ENCODE results near the gene GIGYF2.

Gene GIGYF2

GRCh38 chr2:232896111-232896510, 199.0 kb downstream of the GIGYF2 start:
- TF ChIP-seq, protein P1, sequence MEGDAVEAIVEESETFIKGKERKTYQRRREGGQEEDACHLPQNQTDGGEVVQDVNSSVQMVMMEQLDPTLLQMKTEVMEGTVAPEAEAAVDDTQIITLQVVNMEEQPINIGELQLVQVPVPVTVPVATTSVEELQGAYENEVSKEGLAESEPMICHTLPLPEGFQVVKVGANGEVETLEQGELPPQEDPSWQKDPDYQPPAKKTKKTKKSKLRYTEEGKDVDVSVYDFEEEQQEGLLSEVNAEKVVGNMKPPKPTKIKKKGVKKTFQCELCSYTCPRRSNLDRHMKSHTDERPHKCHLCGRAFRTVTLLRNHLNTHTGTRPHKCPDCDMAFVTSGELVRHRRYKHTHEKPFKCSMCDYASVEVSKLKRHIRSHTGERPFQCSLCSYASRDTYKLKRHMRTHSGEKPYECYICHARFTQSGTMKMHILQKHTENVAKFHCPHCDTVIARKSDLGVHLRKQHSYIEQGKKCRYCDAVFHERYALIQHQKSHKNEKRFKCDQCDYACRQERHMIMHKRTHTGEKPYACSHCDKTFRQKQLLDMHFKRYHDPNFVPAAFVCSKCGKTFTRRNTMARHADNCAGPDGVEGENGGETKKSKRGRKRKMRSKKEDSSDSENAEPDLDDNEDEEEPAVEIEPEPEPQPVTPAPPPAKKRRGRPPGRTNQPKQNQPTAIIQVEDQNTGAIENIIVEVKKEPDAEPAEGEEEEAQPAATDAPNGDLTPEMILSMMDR (IDR thresholded peaks at IDR 0.05; ENCODE audit: insufficient read depth, missing control alignments) = no peak
- no peak for FAIRE-seq
- no peak for DNase-seq (ENCODE audit: insufficient read length, low spot score)

DNA sequence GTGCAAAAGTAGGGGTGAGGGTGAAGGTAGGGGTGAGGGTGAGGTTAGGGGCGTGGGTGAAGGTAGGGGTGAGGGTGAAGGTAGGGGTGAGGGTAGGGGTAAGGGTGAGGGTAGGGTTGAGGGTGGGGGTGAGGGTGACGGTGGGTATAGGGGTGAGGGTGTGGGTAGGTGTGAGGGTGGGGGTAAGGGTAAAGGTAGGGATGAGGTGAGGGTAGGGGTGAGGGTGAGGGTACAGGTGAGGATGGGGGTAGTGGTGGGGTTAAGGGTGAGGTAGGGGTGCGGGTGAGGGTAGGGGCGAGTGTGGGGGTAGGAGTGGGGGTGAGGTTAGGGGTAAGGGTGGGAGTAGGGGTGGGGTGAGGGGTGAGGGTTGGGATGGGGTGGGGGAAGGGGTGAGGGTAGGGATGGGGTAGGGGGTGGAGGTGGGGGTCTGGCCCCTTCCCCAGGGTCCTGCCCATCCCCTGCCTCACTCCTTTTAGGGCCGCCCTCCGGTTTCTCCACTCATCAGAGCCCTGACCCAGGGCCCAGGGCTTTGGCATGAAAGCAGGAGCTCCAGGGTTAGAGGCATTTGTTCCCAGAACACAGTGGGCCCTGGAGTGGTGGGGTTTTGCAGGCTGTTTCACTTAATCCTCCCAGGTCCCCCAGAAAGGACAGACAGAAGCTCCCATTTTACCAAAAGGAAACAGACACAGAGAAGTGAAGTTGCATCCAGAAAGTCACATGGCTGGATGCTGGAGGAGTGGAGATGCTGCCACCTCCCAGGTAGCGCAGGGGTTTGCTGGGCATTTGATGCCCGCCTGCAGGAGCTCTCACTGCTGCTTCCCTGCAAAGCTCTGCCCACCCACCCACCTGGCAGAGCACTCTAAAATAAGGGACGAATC, 199.8 kb downstream of the GIGYF2 start:
- DNase-seq (ENCODE audit: insufficient read length, low spot score) = no peak
- TF ChIP-seq, protein P1 (IDR thresholded peaks at IDR 0.05; ENCODE audit: insufficient read depth, missing control alignments) = no peak
- no peak for FAIRE-seq

GRCh38 chr2:232897598-232898408, 200.7 kb downstream of the GIGYF2 start:
- FAIRE-seq (no peak), DNase-seq (ENCODE audit: insufficient read length, low spot score) (no peak)
- TF ChIP-seq, protein P1 (IDR thresholded peaks at IDR 0.05; ENCODE audit: insufficient read depth, missing control alignments) = no peak

GRCh38 chr2:232898592-232899543, 201.7 kb downstream of the GIGYF2 start:
- FAIRE-seq (no peak), DNase-seq (ENCODE audit: insufficient read length, low spot score) (no peak)
- TF ChIP-seq, protein P1 (IDR thresholded peaks at IDR 0.05; ENCODE audit: insufficient read depth, missing control alignments) = no peak

DNA sequence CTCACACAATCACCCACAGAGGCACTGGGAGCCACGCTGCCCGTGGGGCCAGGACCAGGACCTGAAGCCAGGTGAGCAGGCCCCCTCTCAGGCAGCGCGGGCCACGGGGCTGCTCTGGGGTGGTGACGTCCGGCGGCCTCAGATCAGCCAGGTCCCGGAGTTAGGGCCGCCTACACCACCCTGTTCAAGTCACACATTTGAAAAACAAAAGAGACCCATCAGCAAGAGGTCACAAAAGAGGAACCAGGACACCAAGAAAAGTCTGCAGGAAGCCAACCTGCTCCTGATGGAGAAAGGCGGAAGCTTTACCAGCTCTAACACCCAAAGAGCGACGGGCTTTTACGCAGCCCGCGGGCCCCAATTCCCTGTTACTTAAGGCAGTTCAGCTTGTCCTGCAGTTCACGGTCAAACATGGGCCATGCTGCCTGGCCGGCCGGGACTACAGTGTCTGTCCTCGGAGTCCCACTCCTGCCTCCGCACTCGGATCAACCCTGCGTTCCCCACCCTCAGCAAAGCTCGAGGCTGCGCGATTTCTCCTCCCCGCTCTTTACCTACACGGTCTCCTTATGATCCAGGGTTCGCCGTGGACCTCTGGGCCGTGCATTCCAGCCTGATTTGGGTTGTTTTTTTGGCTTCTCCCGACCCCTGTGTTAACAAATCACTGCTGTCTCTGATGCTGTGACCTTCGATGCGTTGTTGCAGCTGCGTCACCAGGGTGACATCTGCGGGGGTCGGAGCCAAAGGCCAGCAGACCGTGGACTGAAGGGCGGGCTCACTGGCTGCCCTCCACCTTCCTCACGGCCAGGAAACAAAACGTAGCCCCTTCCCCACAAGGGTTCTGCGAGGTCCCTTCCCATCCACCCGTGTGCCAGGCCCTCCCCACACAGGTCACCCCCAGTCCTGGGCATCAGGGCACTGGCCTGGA, 203.9 kb downstream of the GIGYF2 start:
- no peak for FAIRE-seq
- TF ChIP-seq, protein P1 (IDR thresholded peaks at IDR 0.05; ENCODE audit: insufficient read depth, missing control alignments) = no peak
- no peak for DNase-seq (ENCODE audit: insufficient read length, low spot score)

All from D721Med (cell line).